IPS DF 6.9 (cell line): ENCODE data around the gene GLOD5.

Source experiments
- DNase-seq: peaks from one replicate; pipeline ENCODE4 v3.0.0-alpha.2; 2013; ENCODE audit warnings: low read depth, low spot score
- H3K27ac ChIP-seq: one replicate; pipeline ENCODE4 v1.5.1; 2013; ENCODE audit warnings: low read length, control low read depth
- H3K27me3 ChIP-seq: 2 replicates; pipeline ENCODE4 v1.6.1; 2013; ENCODE audit warnings: mild to moderate bottlenecking, low read length; ENCODE audit not compliant: control insufficient read depth, insufficient read depth
- H3K36me3 ChIP-seq: 2 replicates; pipeline ENCODE4 v1.6.1; 2013; ENCODE audit warnings: low read length; ENCODE audit not compliant: control insufficient read depth, insufficient read depth
- H3K4me1 ChIP-seq: 2 replicates; pipeline ENCODE4 v1.6.1; 2013; ENCODE audit warnings: low read length; ENCODE audit not compliant: control insufficient read depth, insufficient read depth
- H3K4me3 ChIP-seq: 2 replicates; pipeline ENCODE4 v1.5.1; 2013; ENCODE audit warnings: mild to moderate bottlenecking, low read length
- H3K9me3 ChIP-seq: 2 replicates; pipeline ENCODE4 v1.6.1; 2013; ENCODE audit warnings: low read length, inconsistent platforms; ENCODE audit not compliant: control insufficient read depth, insufficient read depth
- WGBS: extraction: QIAGEN DNeasy Blood & Tissue Kit; methylation state at CpG from one replicate; pipeline ENCODE4 v1.1.7; 2013; ENCODE audit warnings: mixed read lengths, missing lambda C conversion rate; ENCODE audit not compliant: insufficient read length, insufficient coverage; 5-methylcytosine and 5-hydroxymethylcytosine counted together

GLOD5 gene

DNA sequence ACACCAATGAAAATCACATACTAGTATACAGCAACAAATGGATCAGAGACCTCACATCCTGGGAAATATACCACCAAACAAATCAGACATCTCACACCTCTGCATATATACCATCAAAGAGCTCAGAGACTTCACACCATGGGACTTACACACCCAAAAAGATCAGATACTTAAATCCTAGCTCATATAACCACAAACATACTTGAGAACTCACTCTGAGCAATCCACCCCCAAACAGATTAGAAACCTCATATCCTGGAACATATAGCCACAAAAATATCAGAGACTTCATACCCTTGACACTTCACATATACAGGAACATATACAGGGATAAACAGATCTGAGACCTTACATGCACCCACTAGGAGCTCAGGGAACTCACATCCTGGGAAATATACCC, 32.9 kb upstream of the GLOD5 start:
- Histone ChIP-seq H3K27ac (no peak overlapping the region), H3K9me3 (no peaks in the 10 kb centered on the region), H3K4me3 (no peak overlapping the region), H3K36me3 (no peaks in the 10 kb centered on the region), H3K4me1 (no peaks in the 10 kb centered on the region), H3K27me3 (no peaks in the 10 kb centered on the region)
- no peak for DNase-seq

DNA sequence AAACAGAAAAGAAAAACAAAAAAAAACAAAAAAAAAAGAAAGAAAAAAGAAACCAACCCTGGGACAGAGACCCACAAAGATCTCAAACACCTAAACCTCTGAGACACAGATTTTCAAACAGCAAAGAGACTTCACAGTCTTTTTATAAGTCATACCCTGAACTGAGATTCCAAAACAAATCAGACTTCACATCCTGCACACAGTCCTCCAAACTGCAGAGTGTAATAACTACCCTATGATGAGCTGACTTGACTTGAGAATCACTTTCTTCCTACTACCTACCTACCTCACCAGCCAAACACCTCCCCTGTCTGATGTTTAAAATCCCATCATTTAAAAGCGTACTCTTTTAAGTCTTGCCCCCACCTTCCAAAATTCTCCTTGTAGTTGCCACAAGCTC, 25.2 kb upstream of the GLOD5 start:
- H3K27me3 ChIP-seq: no peaks in the 10 kb centered on the region
- H3K27ac ChIP-seq: no peak overlapping the region
- WGBS: no CpG with 5 or more reads among the region's 1 CpG
- H3K9me3 ChIP-seq: no peaks in the 10 kb centered on the region
- no peak overlapping the region for H3K4me3 ChIP-seq
- no peak for DNase-seq
- no peaks in the 10 kb centered on the region for H3K4me1 ChIP-seq
- no peaks in the 10 kb centered on the region for H3K36me3 ChIP-seq

DNA sequence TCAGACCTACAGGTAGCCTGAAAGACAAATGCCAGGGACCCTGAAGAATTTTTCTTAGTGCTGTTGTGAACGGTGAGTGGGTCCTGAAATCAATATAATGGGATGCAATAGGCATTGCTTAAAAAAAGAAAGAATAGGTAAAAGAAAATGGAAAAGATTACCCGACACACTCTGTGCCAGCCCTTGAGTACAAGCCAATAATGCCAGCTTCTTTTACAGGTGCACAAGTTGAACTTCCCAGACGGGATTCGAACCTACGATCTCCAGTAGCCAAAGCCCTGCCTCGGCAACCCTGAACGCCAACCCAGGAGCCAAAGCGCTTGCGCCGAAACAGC, 24.7 kb upstream of the GLOD5 start:
- no peak for DNase-seq
- H3K36me3 ChIP-seq: no peaks in the 10 kb centered on the region
- H3K9me3 ChIP-seq: no peaks in the 10 kb centered on the region
- no CpG with 5 or more reads among the region's 10 CpGs for WGBS
- H3K4me3 ChIP-seq: no peak overlapping the region; the same call in 1 of the 2 replicates
- H3K27me3 ChIP-seq: no peaks in the 10 kb centered on the region
- no peaks in the 10 kb centered on the region for H3K4me1 ChIP-seq
- H3K27ac ChIP-seq: no peak overlapping the region

DNA sequence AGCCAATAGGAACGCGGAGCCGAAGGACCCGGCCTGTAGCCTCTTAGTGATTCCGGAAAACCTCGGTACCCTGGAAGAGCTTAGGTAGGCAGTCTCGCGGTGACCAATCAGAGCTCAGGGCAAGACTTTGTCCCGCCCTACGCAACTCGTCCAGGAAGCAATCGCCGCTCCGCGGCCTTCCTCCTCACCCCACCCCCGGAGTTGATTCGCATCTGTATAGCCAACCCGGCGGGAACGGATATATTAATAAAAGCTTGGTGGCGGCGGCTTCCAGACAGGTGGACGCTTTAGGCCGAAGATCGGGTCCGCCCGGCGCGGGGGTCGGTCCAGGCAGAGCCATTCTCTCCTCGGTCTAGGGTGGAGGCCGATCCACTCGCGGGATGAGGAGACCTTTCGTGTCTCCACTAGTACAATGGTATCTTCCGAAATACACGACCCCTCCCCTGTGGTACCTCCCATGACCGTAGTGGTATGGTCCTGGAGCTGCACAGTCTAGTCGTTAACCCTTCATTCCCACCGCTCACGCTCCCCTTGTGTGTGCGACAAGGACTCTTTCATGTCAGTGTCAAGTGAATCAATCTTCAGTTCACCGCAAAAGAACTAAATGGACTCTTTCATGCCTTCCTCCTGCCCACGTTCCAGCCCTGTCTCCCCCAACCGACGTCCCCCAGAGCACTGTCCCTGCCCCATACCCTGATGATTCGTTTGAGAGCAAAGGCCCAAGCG, 24.2 kb upstream of the GLOD5 start:
- Histone ChIP-seq H3K4me3 (peak overlapping the region; percentile 65; the same call in 1 of the 2 replicates), H3K27ac (no peak overlapping the region), H3K27me3 (no peaks in the 10 kb centered on the region), H3K36me3 (no peaks in the 10 kb centered on the region), H3K4me1 (no peaks in the 10 kb centered on the region), H3K9me3 (no peaks in the 10 kb centered on the region)
- no CpG with 5 or more reads among the region's 48 CpGs for WGBS
- peak; percentile 80 for DNase-seq

DNA sequence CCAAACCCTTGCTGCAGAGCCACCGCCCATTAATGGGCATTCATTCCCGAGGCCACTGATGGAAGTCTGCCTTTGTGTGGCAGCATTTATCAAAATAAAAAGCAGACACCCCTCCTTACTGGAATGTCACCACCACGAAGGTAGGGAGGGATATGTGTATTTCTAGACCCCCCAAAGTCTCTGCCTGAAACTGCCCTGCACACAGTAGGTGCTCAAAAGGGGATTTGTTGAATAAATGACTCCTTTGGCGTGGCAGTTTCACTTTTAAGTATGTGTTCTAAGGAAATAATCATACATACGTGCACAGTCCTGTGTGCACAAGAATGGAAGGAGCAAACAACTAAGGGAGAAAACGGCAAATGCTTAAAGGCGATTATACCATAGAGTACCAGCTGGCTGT, 23.6 kb upstream of the GLOD5 start:
- peak overlapping the region; percentile 65; the same call in 1 of the 2 replicates for H3K4me3 ChIP-seq
- no peaks in the 10 kb centered on the region for H3K9me3 ChIP-seq
- DNase-seq: no peak
- H3K27ac ChIP-seq: no peak overlapping the region
- H3K36me3 ChIP-seq: no peaks in the 10 kb centered on the region
- H3K27me3 ChIP-seq: no peaks in the 10 kb centered on the region
- no CpG with 5 or more reads among the region's 7 CpGs for WGBS
- H3K4me1 ChIP-seq: no peaks in the 10 kb centered on the region

DNA sequence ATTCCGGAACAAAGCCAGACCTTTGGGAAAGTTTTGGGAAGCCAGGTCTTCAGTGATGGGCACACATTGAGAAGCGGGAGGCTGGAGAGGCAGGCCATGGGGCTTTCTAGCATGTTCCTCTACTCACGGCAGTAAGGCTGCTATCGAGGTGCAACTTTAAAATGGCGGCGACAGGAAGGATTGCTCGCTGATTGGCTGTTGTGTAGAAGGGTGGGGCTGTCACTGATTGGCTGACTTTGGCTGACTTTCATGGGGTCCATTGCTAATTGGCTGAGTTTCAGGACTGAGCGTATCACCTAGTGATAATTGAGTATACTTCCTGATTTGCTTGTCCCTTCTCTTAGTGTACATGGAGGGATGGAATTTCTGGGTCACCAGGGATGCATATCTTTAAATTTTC, 19.7 kb upstream of the GLOD5 start:
- H3K9me3 ChIP-seq: no peaks in the 10 kb centered on the region
- no peaks in the 10 kb centered on the region for H3K4me1 ChIP-seq
- DNase-seq: no peak
- H3K27ac ChIP-seq: no peak overlapping the region
- no peaks in the 10 kb centered on the region for H3K36me3 ChIP-seq
- H3K4me3 ChIP-seq: no peak overlapping the region
- WGBS: no CpG with 5 or more reads among the region's 8 CpGs
- no peaks in the 10 kb centered on the region for H3K27me3 ChIP-seq

DNA sequence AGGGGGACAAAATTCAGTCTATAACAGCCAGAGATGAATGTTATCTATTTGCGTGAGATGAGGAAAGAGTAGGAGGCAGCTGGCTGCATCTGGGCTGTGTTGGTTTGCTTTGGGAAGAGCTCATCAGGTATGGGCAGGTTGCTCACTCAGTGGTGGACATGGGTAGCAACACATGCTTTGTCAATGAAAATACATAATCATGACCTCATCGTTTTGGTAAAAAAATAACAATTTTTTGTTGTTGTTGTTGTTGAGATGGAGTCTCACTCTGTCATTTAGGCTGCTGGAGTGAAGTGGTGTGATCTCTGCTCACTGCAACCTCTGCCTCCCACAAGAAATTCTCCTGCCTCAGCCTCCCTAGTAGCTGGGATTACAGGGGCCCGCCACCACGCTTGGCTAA, 16.3 kb upstream of the GLOD5 start:
- no CpG with 5 or more reads among the region's 4 CpGs for WGBS
- no peaks in the 10 kb centered on the region for H3K36me3 ChIP-seq
- H3K4me1 ChIP-seq: no peaks in the 10 kb centered on the region
- no peak overlapping the region for H3K27ac ChIP-seq
- H3K27me3 ChIP-seq: no peaks in the 10 kb centered on the region
- H3K4me3 ChIP-seq: no peak overlapping the region
- DNase-seq: no peak
- no peaks in the 10 kb centered on the region for H3K9me3 ChIP-seq

DNA sequence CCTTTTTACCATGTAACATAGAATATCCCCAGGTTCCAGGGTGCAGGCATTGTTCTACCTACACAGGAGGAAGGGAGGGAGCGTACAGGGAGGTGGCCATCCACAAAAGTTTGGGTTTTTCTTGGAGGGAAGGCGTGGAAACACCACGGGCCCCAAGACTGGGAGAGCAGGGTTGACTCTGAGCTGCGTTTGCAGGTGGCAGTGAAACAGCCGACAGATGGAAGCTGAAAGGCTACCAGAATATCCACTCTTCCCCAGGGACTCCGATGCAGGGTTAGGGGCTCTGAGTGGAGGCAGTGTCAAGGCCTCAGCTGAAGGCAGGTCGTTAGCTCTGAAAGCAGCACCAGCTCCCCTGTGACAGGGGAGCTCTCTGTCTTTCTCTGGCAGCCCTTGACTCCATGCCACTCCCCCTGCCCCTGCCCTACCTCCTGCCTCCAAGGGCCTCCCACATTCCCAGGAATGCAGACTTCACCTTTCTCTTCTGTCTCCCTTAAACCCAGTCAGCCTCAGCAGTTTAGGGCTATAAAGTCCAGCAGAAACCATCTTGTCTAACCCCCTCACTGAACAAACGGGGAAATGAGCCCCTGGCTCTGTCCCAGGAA, 14.0 kb upstream of the GLOD5 start:
- H3K27me3 ChIP-seq: no peaks in the 10 kb centered on the region
- H3K36me3 ChIP-seq: no peaks in the 10 kb centered on the region
- DNase-seq: no peak
- no peak overlapping the region for H3K4me3 ChIP-seq
- no peaks in the 10 kb centered on the region for H3K4me1 ChIP-seq
- H3K9me3 ChIP-seq: no peaks in the 10 kb centered on the region
- WGBS: no CpG with 5 or more reads among the region's 8 CpGs
- H3K27ac ChIP-seq: no peak overlapping the region

DNA sequence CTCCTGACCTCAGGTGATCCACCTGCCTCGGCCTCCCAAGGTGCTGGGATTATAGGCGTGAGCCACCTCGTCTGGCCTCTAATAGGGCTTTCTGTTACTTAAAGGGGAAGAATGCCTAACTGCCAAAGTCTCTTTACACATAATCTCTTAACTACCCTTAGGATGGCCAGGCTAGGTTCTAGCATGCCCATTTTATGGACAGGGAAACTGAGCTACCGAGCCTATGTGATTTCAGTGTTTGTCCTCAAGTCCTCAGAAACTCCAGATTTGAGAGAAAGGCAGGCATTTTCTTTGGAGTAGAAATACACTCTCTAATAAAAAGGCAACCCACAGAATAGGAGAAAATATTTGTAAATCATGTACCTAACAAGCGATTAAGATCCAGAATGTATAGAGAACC, 12.4 kb upstream of the GLOD5 start:
- no peak overlapping the region for H3K4me3 ChIP-seq
- no peak for DNase-seq
- no peaks in the 10 kb centered on the region for H3K4me1 ChIP-seq
- no peaks in the 10 kb centered on the region for H3K36me3 ChIP-seq
- no peak overlapping the region for H3K27ac ChIP-seq
- no peaks in the 10 kb centered on the region for H3K27me3 ChIP-seq
- no CpG with 5 or more reads among the region's 5 CpGs for WGBS
- no peaks in the 10 kb centered on the region for H3K9me3 ChIP-seq

DNA sequence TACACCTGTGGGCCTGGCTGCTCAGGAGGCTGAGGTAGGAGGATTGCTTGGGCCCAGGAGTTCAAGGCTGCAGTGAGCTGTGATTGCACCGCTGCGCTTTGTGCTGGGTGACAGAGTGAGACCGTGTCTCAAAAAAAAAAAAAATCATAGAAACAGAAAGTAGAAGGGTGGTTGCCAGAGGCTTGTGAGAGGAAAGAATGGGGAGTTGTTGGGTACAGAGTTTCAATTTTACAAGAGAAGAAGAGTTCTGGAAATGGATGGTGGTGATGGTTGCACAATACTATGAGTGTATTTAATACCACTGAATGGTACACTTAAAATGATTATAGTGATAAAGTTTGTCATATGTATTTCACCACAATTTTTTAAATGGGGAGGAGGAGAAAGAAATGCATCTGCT, 10.2 kb upstream of the GLOD5 start:
- Histone ChIP-seq H3K36me3 (no peaks in the 10 kb centered on the region), H3K4me1 (no peaks in the 10 kb centered on the region), H3K9me3 (no peaks in the 10 kb centered on the region), H3K4me3 (no peak overlapping the region), H3K27me3 (no peaks in the 10 kb centered on the region), H3K27ac (no peak overlapping the region)
- DNase-seq: no peak
- WGBS: no CpG with 5 or more reads among the region's 3 CpGs

DNA sequence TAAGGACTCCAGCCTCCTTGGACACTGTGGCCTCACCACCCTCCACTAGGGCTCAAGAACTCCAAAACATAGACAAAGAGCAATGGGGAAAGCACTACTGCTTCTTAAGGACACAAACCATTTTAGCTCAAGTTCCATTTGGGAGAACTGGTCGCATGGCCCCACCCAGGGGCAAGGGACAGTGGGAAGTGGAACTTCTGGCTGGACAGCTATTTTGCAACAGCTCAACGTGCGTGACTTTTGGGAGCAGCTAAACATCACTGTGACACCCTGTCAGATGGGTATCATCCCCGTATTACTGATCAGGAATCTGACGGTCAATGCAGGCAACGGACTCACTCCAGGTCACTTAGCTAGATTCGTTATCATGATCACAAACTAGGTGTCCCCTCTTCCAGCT, 9.0 kb upstream of the GLOD5 start:
- no peaks in the 10 kb centered on the region for H3K4me1 ChIP-seq
- no peak overlapping the region for H3K4me3 ChIP-seq
- no peaks in the 10 kb centered on the region for H3K36me3 ChIP-seq
- WGBS: no CpG with 5 or more reads among the region's 7 CpGs
- no peaks in the 10 kb centered on the region for H3K27me3 ChIP-seq
- DNase-seq: no peak
- H3K9me3 ChIP-seq: no peaks in the 10 kb centered on the region
- no peak overlapping the region for H3K27ac ChIP-seq
